ENCODE data around the gene BRINP1. TPM values are rescaled to one million over a fixed set of nuclear protein-coding genes. Genes with fewer than 3 reads are reported as not detected.
A peak's percentile ranks its signal among the peaks of the same experiment; 100 is the strongest.

Gene BRINP1
- total RNA-seq, 1 donor from 2014 or later = 14.0 TPM

- no peak for DNase-seq
- Mint-ChIP-seq H3K36me3 (ENCODE audit: unreplicated experiment) (no peaks in the 10 kb centered on the region), H3K9me3 (ENCODE audit: unreplicated experiment) (peaks cover 2% of the 10 kb centered on the region), H3K4me3 (ENCODE audit: unreplicated experiment) (no peak overlapping the region), H3K4me1 (ENCODE audit: low read depth, unreplicated experiment) (peaks cover 12% of the 10 kb centered on the region), H3K27ac (ENCODE audit: unreplicated experiment) (no peak overlapping the region), H3K27me3 (ENCODE audit: unreplicated experiment) (no peaks in the 10 kb centered on the region)
- TF ChIP-seq CTCF (IDR thresholded peaks at IDR 0.05; ENCODE audit: partially characterized antibody, unreplicated experiment) = no peak
Measured at GRCh38 chr9:119257592-119257991, 111.6 kb downstream of the BRINP1 start.

GRCh38 chr9:119255116-119255515 lies 114.1 kb downstream of the BRINP1 start:
- no peaks in the 10 kb centered on the region for H3K9me3 Mint-ChIP-seq (ENCODE audit: unreplicated experiment)
- H3K27me3 Mint-ChIP-seq (ENCODE audit: unreplicated experiment) = no peaks in the 10 kb centered on the region
- no peak for DNase-seq
- H3K4me1 Mint-ChIP-seq (ENCODE audit: low read depth, unreplicated experiment) = peaks cover 9% of the 10 kb centered on the region
- H3K36me3 Mint-ChIP-seq (ENCODE audit: unreplicated experiment) = no peaks in the 10 kb centered on the region
- no peak for TF ChIP-seq CTCF (IDR thresholded peaks at IDR 0.05; ENCODE audit: partially characterized antibody, unreplicated experiment)
- H3K27ac Mint-ChIP-seq (ENCODE audit: unreplicated experiment) = no peak overlapping the region
- no peak overlapping the region for H3K4me3 Mint-ChIP-seq (ENCODE audit: unreplicated experiment)

GRCh38 chr9:119252671-119253299 lies 116.5 kb downstream of the BRINP1 start:
- no peak for TF ChIP-seq CTCF (IDR thresholded peaks at IDR 0.05; ENCODE audit: partially characterized antibody, unreplicated experiment)
- no peak for DNase-seq
- Mint-ChIP-seq H3K36me3 (ENCODE audit: unreplicated experiment) (no peaks in the 10 kb centered on the region), H3K9me3 (ENCODE audit: unreplicated experiment) (peaks cover 3% of the 10 kb centered on the region), H3K4me1 (ENCODE audit: low read depth, unreplicated experiment) (peaks cover 7% of the 10 kb centered on the region), H3K27me3 (ENCODE audit: unreplicated experiment) (no peaks in the 10 kb centered on the region), H3K27ac (ENCODE audit: unreplicated experiment) (no peak overlapping the region), H3K4me3 (ENCODE audit: unreplicated experiment) (no peak overlapping the region)

GRCh38 chr9:119251936-119252335 lies 117.3 kb downstream of the BRINP1 start:
- Mint-ChIP-seq H3K9me3 (ENCODE audit: unreplicated experiment) (peaks cover 3% of the 10 kb centered on the region), H3K27me3 (ENCODE audit: unreplicated experiment) (no peaks in the 10 kb centered on the region), H3K36me3 (ENCODE audit: unreplicated experiment) (no peaks in the 10 kb centered on the region), H3K4me3 (ENCODE audit: unreplicated experiment) (no peak overlapping the region), H3K27ac (ENCODE audit: unreplicated experiment) (peak overlapping the region; percentile 21), H3K4me1 (ENCODE audit: low read depth, unreplicated experiment) (peaks cover 2% of the 10 kb centered on the region)
- TF ChIP-seq CTCF (IDR thresholded peaks at IDR 0.05; ENCODE audit: partially characterized antibody, unreplicated experiment) = no peak
- no peak for DNase-seq

GRCh38 chr9:119250730-119251129 lies 118.5 kb downstream of the BRINP1 start:
- DNase-seq = no peak
- no peak overlapping the region for H3K4me3 Mint-ChIP-seq (ENCODE audit: unreplicated experiment)
- H3K4me1 Mint-ChIP-seq (ENCODE audit: low read depth, unreplicated experiment) = peaks cover 2% of the 10 kb centered on the region
- H3K36me3 Mint-ChIP-seq (ENCODE audit: unreplicated experiment) = no peaks in the 10 kb centered on the region
- no peak for TF ChIP-seq CTCF (IDR thresholded peaks at IDR 0.05; ENCODE audit: partially characterized antibody, unreplicated experiment)
- no peaks in the 10 kb centered on the region for H3K27me3 Mint-ChIP-seq (ENCODE audit: unreplicated experiment)
- peaks cover 3% of the 10 kb centered on the region for H3K9me3 Mint-ChIP-seq (ENCODE audit: unreplicated experiment)
- no peak overlapping the region for H3K27ac Mint-ChIP-seq (ENCODE audit: unreplicated experiment)
